H1 (cell line): ENCODE results near the gene APBB1. TPM values are rescaled to one million over a fixed set of nuclear protein-coding genes. Genes with fewer than 3 reads are reported as not detected.
A peak's percentile ranks its signal among the peaks of the same experiment; 100 is the strongest.

ENCODE experiments used
- ASH2L ChIP-seq: fragments of 200-600, 300-600 bp; sonication (generic); IDR thresholded peaks from one replicate; pipeline ENCODE4 v1.7.1; 2017; ENCODE audit warnings: low read length
- BCL11A ChIP-seq, 2 experiments: IDR thresholded peaks; one replicate each; pipeline ENCODE4 v1.6.1; 2011; ENCODE audit warnings: low read depth in 2 of 2, low read length in 2 of 2, mild to moderate bottlenecking in 2 of 2
- BRCA1 ChIP-seq: IDR thresholded peaks from 2 replicates; pipeline ENCODE4 v1.6.1; 2012; ENCODE audit warnings: low read depth, low read length, improper control_type of control experiment
- CBX5 ChIP-seq: fragments of 300-800, 300-1000 bp; sonication (generic); IDR thresholded peaks from 2 replicates; pipeline ENCODE4 v1.7.1; 2016; ENCODE audit warnings: antibody characterized with exemption, low read length, low read depth
- CBX8 ChIP-seq: fragments of 300-800, 300-1000 bp; sonication (generic); IDR thresholded peaks from 2 replicates; pipeline ENCODE4 v1.7.1; 2016; ENCODE audit warnings: low read depth, low read length, borderline replicate concordance
- CHD2 ChIP-seq: IDR thresholded peaks from 2 replicates; pipeline ENCODE4 v1.6.1; 2012; ENCODE audit warnings: low read length, improper control_type of control experiment
- CTBP2 ChIP-seq: IDR thresholded peaks from 2 replicates; pipeline ENCODE4 v1.7.0; 2011; ENCODE audit warnings: borderline replicate concordance, mild to moderate bottlenecking, moderate library complexity, mixed read lengths, low read length; ENCODE audit not compliant: insufficient read depth, insufficient read length
- EGR1 ChIP-seq: IDR thresholded peaks from 2 replicates; pipeline ENCODE4 v1.6.1; 2011; ENCODE audit warnings: low read depth, low read length, borderline replicate concordance
- FOSL1 ChIP-seq: IDR thresholded peaks from 2 replicates; pipeline ENCODE4 v1.6.1; 2011; ENCODE audit warnings: mild to moderate bottlenecking, low read depth, low read length, moderate library complexity; ENCODE audit not compliant: insufficient read depth
- HDAC6 ChIP-seq: IDR thresholded peaks from one replicate; pipeline ENCODE4 v1.7.1; 2012; ENCODE audit warnings: low read depth, mild to moderate bottlenecking, inconsistent platforms, low read length, moderate library complexity
- JUN ChIP-seq: IDR thresholded peaks from 2 replicates; pipeline ENCODE4 v1.6.1; 2011; ENCODE audit warnings: low read depth, mild to moderate bottlenecking, improper control_type of control experiment, low read length
- JUND ChIP-seq: IDR thresholded peaks from 2 replicates; pipeline ENCODE4 v1.6.1; 2011; ENCODE audit warnings: mild to moderate bottlenecking, improper control_type of control experiment, low read length
- KDM1A ChIP-seq: fragments of 200-600, 300-600 bp; sonication (generic); IDR thresholded peaks from 2 replicates; pipeline ENCODE4 v1.7.1; 2016; ENCODE audit warnings: mild to moderate bottlenecking, low read length, borderline replicate concordance
- KDM4A ChIP-seq: IDR thresholded peaks from one replicate; pipeline ENCODE4 v1.7.1; 2012; ENCODE audit warnings: low read depth, mild to moderate bottlenecking, moderate library complexity, low read length, inconsistent platforms; ENCODE audit not compliant: severe bottlenecking
- NANOG ChIP-seq: IDR thresholded peaks from 2 replicates; pipeline ENCODE4 v1.6.1; 2011; ENCODE audit warnings: low read length, low read depth, mild to moderate bottlenecking, inconsistent platforms; ENCODE audit not compliant: insufficient read depth, poor library complexity, severe bottlenecking
- NRF1 ChIP-seq: IDR thresholded peaks from 2 replicates; pipeline ENCODE4 v1.6.1; 2011; ENCODE audit warnings: mild to moderate bottlenecking, low read depth, low read length, improper control_type of control experiment
- POLR2A ChIP-seq, 2 experiments: IDR thresholded peaks; 1 replicate in 1 of 2; 2 replicates in 1 of 2; pipeline ENCODE4 v1.6.1; 2011; ENCODE audit warnings: low read depth in 2 of 2, low read length in 2 of 2, mild to moderate bottlenecking in 2 of 2; ENCODE audit errors: control extremely low read depth in 1 of 2
- POU5F1 ChIP-seq: IDR thresholded peaks from 2 replicates; pipeline ENCODE4 v1.6.1; 2011; ENCODE audit warnings: low read depth, mild to moderate bottlenecking, low read length, moderate library complexity
- RAD21 ChIP-seq, 2 experiments: IDR thresholded peaks in 1 of 2; conservative IDR thresholded peaks in 1 of 2; 2 replicates each; pipeline ENCODE4 v1.6.1; 2011; ENCODE audit warnings: low read depth in 2 of 2, low read length in 2 of 2, improper control_type of control experiment in 1 of 2, inconsistent platforms in 1 of 2, mild to moderate bottlenecking in 1 of 2, moderate library complexity in 1 of 2
- RNF2 ChIP-seq: fragments of 200-900, 300-1000 bp; sonication (generic); IDR thresholded peaks from 2 replicates; pipeline ENCODE4 v1.7.1; 2016; ENCODE audit warnings: borderline replicate concordance, low read depth, mild to moderate bottlenecking, antibody characterized with exemption, low read length; ENCODE audit not compliant: poor library complexity, severe bottlenecking; ENCODE audit errors: missing control alignments
- SIRT6 ChIP-seq: IDR thresholded peaks from one replicate; pipeline ENCODE4 v1.7.1; 2012; ENCODE audit warnings: low read length, inconsistent platforms
- SIX5 ChIP-seq: IDR thresholded peaks from 2 replicates; pipeline ENCODE4 v1.6.1; 2011; ENCODE audit warnings: mild to moderate bottlenecking, low read depth, low read length
- SP1 ChIP-seq: IDR thresholded peaks from 2 replicates; pipeline ENCODE4 v1.6.1; 2011; ENCODE audit warnings: low read depth, low read length
- SRF ChIP-seq: IDR thresholded peaks from 2 replicates; pipeline ENCODE4 v1.6.1; 2011; ENCODE audit warnings: mild to moderate bottlenecking, low read depth, low read length, moderate library complexity
- TAF7 ChIP-seq: optimal IDR thresholded peaks from 2 replicates; pipeline ENCODE3; 2011; ENCODE audit warnings: low read depth, mild to moderate bottlenecking, inconsistent platforms, low read length, moderate library complexity, borderline replicate concordance
- TBP ChIP-seq: IDR thresholded peaks from 2 replicates; pipeline ENCODE4 v1.6.1; 2011; ENCODE audit warnings: low read depth, low read length, improper control_type of control experiment
- polyA plus RNA-seq, 7 experiments: library from polyadenylated mRNA; depleted of rRNA in 3 of 7; stranded (reverse) in 5 of 7; unstranded in 2 of 7; fragments of >200 nt in 5 of 7; fragments of 200-250 nt in 2 of 7; gene quantifications; 1 replicate in 5 of 7; 2 replicates in 1 of 7; 4 replicates in 1 of 7; pipeline versions ENCODE4 v1.2.1 to v1.2.3, GENCODE V29; 2011 to 2013; ENCODE audit warnings: missing spikeins in 2 of 7, mixed read lengths in 2 of 7
- total RNA-seq: library from RNA; stranded (reverse); fragmentation: NEBNext Ultra II Directional; extraction: Animal tissue kit (Norgen Biotek cat#: 25700); gene quantifications from 2 replicates; pipeline ENCODE4 v1.2.1, GENCODE V29; 2021

The APBB1 gene
- total and polyA plus RNA-seq, 2 of the 8 experiments (the other 6 are each of a cell fraction or from before 2014, with no cell fraction given), result 23.9 to 33.1 TPM

- TF ChIP-seq TBP, result peak; percentile 40; the same call in 1 of the 2 replicates
- no peak for TF ChIP-seq FOSL1
- no peak for TF ChIP-seq TAF7
- no peak for TF ChIP-seq HDAC6
- TF ChIP-seq POLR2A (IDR thresholded peaks at IDR 0.05; ENCODE audit: control extremely low read depth in 1 of 2, low read depth in 2 of 2, low read length in 2 of 2), result no peak
- no peak for TF ChIP-seq SIX5
- no peak for TF ChIP-seq SIRT6
- TF ChIP-seq ASH2L, result no peak
- no peak for TF ChIP-seq CHD2
- TF ChIP-seq BCL11A (IDR thresholded peaks at IDR 0.05; ENCODE audit: low read depth in 2 of 2, low read length in 2 of 2), result no peak
- TF ChIP-seq SP1, result no peak
- TF ChIP-seq BRCA1, result peak; percentile 15; the same call in 1 of the 2 replicates
- no peak for TF ChIP-seq RNF2
- no peak for TF ChIP-seq NRF1
- TF ChIP-seq CBX8, result no peak
- no peak for TF ChIP-seq CBX5
- no peak for TF ChIP-seq EGR1
- TF ChIP-seq JUN, result no peak
- TF ChIP-seq KDM4A, result no peak
- TF ChIP-seq CTBP2, result no peak
- no peak; the same call in 1 of the 2 replicates for TF ChIP-seq KDM1A
- TF ChIP-seq SRF, result no peak
- no peak for TF ChIP-seq POU5F1
- peak; percentile 6 for TF ChIP-seq NANOG
- no peak for TF ChIP-seq JUND
- peak; percentile 100 for TF ChIP-seq RAD21 (IDR thresholded peaks at IDR 0.05 in 1 of 2, conservative IDR thresholded peaks at IDR 0.05 in 1 of 2; ENCODE audit: low read depth in 2 of 2, low read length in 2 of 2)
Measured at GRCh38 chr11:6353367-6353987, 65.4 kb downstream of the APBB1 start (continued).
